ENCODE measurements around the gene SMIM1. TPM values are rescaled to one million over a fixed set of nuclear protein-coding genes. Genes with fewer than 3 reads are reported as not detected.

Gene SMIM1
- polyA plus RNA-seq, 1 donor, result 5.7 TPM

DNA sequence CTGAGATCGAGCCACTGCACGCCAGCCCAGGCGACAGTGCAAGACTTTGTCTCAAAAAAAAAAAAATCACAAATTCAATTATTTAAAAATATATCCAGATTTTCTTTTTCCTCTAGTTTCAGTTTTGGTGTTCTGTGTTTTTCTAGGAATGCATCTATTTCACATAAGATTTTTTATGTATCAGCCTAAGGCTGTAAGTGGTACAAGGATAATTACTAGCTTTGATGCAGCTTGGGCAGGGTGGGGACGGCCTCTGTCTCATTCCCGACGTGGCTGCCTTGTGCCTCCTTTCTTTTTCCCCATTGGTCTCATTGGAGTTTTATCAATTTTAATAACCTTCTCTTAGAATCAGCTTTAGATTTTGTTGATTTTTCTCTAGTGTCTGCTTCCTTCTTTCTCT, 13.4 kb upstream of the SMIM1 start:
- no peak for DNase-seq

GRCh38 chr1:3759796-3760195, 12.8 kb upstream of the SMIM1 start:
- DNase-seq, result no peak

- DNase-seq, result no peak
Measured at GRCh38 chr1:3761296-3762010, 11.1 kb upstream of the SMIM1 start.

- no peak for DNase-seq
Measured at GRCh38 chr1:3762151-3762872, 10.2 kb upstream of the SMIM1 start.

DNA sequence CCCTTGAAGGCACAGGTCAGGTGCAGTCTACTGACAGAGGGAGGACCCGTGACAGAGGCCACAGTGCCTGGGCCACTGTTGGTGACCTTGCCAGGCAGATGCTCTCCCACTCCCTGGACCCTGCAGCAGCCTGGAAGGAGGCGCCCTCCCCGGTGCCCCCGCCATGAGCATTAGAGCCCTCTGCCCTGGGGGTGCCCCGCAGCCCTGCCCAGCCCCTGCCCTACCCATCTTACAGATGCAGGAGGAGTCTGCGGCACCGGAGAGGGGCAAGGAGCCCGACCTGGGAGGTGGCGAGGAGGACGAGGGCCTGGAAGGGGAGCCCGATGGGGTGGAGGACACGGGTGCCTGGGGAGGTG, 9.7 kb upstream of the SMIM1 start:
- no peak for DNase-seq

GRCh38 chr1:3763351-3764125, 9.0 kb upstream of the SMIM1 start:
- DNase-seq, result no peak

- no peak for DNase-seq
Measured at GRCh38 chr1:3767328-3767925, 5.1 kb upstream of the SMIM1 start.

DNA sequence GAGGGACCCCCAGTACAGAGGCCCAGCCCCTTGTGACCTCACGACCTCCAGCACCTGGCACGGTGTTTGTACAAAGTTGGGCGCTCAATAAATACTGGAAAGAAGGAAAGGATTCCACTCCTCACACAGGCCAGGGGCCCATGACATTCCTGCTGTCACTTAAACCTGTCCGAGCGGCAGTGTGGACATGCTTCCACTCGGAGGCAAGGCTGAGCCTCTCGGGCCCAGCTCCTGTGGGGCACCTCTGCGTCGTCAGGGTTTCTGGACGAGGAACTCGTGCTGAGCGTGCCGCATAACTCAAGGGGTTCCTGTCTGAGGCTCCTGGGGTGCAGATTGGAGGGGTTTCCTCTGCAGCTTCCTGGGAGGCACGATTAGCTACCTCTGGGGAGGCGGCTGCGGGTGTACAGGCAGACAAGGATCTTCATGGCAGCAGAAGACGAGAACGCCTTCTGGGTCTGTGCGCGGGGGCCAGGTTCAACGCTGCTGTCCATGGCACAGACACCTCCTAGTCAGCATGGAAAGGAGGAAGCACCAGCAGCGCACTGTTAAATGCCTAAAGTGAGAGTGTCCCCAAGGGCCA, 3.6 kb upstream of the SMIM1 start:
- no peak for DNase-seq

DNA sequence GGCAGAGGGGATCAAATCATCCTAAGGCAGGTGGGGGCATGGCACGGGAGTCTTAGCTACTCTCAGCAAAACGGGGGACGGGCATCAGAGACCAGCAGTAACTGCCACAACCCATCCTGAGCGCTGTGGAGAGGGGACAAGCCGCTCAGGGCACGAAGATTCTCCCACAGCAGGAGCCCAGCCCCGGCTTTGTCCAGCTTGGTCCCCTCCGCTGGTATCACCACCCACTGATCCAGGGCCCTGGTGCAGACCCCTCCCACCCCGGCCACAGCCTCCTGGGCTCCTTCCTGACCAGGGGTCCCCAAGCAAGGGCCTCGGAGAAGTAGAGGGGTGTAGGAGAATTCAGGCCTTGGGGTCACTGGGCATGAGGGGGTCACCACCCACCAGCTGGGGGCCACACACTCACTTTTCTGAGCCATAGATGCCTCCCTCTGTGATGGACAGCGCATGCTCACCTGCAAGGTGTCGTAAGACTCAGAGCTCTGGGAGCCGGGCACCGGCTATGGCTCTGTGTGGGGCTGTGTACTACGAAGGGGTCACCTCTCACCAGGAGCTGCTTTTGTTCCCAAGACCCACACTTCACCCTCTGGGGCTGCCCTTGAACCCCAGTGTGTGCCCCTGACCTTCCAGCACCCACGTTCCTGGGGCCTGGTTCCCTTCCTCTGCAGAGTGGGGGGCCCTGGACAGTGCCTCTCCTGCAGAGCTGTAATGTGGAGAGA, 2.3 kb upstream of the SMIM1 start:
- no peak for DNase-seq

- DNase-seq, result no peak
Measured at GRCh38 chr1:3771108-3772026, 1.2 kb upstream of the SMIM1 start.

DNA sequence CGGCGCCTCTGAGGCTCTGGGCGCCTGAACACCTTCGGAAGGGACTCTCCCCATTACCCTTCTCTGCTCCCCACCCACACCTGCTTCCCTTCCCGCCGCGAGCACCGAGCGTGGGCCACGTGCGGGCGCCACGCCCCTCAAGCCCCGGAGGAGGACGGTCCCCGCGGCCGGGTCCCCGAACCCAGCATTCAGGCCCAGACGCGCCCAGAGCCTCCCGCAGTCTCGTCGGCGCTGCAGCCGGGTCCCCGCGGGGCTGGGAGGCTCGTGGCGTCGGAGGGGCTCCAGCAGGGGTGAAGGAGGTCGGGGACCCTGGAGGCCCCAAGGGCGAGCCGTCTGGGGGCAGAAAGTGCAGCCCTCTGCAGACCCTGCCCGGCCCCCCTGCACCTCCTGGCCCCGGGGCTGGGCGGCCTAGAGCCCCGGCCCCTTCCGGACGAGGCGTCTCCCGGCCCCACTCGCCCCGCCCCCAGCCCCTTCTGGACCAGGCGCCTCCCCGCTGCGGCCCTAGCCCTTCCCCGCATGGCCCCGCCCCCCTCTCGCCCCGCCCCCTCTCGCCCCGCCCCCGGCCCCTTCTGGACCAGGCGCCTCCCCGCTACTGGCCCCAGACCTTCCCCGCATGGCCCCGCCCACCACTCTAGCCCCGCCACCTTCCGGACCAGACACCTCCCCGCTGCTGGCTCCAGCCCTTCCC, 378 bp upstream of the SMIM1 start:
- peak; percentile 74 for DNase-seq

- DNase-seq, result no peak
Measured at GRCh38 chr1:3773572-3774275, 1.2 kb downstream of the SMIM1 start.

DNA sequence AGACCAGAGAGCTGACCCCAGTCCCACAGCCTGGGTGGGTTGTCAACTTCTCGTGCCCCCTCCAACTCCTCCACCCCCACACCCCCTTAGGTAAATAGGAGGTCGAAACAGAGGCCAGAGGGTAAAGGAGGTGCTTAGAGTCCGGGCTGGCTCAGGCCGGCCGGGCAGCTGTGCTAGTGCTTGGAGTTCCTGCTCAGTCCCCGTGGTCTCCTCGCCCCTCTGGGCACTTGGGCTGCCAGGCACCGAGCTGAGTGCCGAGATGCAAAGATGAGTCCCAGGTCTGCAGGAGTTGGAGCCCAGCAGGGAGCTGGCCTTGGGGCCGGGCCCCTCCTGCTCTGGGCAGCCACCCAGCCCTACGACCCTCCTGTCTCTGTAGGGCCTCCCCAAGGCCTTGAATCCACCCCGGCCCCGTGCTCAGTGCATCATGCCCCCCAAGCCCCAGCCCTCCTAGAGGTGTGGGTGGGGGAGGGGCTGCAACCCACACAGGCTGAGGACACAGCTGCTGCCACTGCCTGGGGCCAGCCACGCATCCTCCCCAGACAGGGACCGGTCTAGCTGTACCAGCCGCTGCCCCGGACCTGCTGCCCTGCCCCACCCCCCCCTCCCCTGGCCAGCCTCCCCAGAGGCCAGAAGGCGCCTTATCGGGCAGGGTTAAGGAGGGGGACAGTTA, 1.9 kb downstream of the SMIM1 start:
- no peak for DNase-seq

DNA sequence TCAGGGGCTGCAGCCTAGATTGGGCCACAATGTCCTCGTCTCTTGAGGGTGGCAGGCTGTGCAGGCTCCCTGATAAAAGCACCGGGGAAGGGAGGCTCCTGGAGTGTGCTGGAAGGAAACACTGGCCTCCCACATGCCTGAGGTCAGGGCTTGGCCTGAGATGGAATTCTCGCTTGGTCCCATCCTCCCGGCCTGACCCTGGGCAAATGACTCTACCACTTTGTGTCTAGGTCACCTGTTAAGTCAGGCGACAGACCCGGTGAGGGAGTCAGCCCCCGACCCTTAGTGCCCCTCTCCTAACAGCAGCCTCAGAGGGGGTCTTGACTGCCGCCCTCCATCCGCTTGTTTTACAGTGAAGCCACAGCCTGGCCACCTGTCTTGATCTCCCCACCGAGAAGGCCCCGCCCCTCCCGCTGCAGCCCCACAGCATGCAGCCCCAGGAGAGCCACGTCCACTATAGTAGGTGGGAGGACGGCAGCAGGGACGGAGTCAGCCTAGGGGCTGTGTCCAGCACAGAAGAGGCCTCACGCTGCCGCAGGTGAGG, 2.5 kb downstream of the SMIM1 start:
- no peak for DNase-seq

GRCh38 chr1:3775490-3776230, 3.1 kb downstream of the SMIM1 start:
- no peak for DNase-seq

- no peak for DNase-seq
Measured at GRCh38 chr1:3776231-3776961, 3.8 kb downstream of the SMIM1 start.

GRCh38 chr1:3777078-3777547, 4.6 kb downstream of the SMIM1 start:
- no peak for DNase-seq

All from hindlimb muscle (tissue), 1 donor.